Activated naive CD8-positive, alpha-beta T cell treated with anti-CD3 and anti-CD28 coated beads for 36 hours (primary cell): Measurements from ENCODE around the gene FAM120C. TPM values are rescaled to one million over a fixed set of nuclear protein-coding genes. Genes with fewer than 3 reads are reported as not detected.

ENCODE experiments used
- DNase-seq: peaks from one replicate; pipeline ENCODE4 v3.0.0; 2021
- H3K27ac Mint-ChIP-seq: one replicate; pipeline ENCODE4 v1.8.0; 2022; ENCODE audit warnings: mild to moderate bottlenecking, moderate library complexity, mixed read lengths
- H3K27me3 Mint-ChIP-seq: one replicate; pipeline ENCODE4 v1.8.0; 2022; ENCODE audit warnings: mild to moderate bottlenecking, mixed read lengths
- H3K36me3 Mint-ChIP-seq: one replicate; pipeline ENCODE4 v1.8.0; 2021; ENCODE audit warnings: mild to moderate bottlenecking, mixed read lengths
- H3K4me1 Mint-ChIP-seq: one replicate; pipeline ENCODE4 v1.8.0; 2021; ENCODE audit warnings: mixed read lengths
- H3K4me3 Mint-ChIP-seq: one replicate; pipeline ENCODE4 v1.8.0; 2022; ENCODE audit warnings: mild to moderate bottlenecking, moderate library complexity, mixed read lengths
- H3K9me3 Mint-ChIP-seq: one replicate; pipeline ENCODE4 v1.8.0; 2022; ENCODE audit warnings: mixed read lengths
- total RNA-seq, 2 experiments: library from RNA; stranded (reverse); gene quantifications; one replicate each; pipeline ENCODE4 v1.2.3, GENCODE V29; 2021

FAM120C gene, protein sequence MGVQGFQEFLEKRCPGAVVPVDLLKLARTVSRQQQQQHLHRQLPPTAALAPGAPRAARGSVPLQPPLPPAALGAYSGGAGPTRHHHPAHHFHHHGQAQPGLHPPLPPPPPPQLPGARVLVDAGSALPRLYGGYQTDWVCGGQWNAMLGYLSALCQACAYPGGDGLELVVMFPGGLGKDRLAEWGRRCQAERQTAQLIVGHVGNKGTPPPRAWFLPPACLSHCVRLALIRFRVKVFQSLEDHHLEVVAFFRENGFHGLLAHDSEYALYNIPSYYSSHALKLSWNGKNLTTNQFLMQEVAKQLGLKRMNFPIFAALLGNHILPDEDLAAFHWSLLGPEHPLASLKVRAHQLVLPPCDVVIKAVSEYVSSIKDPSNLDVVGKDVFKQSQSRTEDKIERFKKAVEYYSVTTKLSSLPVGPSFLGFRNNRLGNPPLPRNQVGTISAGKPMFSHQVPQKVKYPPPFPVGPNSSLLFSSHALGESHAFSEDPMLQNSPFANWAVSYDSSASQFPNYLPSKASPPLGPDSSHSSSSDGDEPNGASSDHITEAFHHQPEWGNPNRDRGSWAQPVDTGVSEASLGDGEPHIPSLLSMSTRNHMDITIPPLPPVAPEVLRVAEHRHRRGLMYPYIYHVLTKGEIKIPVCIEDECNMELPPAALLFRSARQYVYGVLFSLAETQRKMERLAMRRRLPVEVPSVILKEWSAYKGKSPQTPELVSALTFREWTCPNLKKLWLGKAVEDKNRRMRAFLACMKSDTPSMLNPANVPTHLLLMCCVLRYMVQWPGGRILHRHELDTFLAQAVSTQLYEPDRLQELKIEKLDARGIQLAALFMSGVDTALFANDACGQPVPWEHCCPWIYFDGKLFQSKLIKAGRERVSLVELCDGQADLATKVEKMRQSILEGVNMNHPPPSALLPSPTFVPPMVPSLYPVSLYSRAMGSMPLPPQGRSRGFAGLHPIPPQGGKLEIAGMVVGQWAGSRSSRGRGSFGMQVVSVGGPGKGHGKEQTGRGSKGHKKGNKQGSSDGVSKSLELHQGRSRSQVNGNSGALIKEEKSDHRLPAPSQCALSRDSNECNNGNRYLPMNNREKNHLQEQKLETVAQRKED
- 1 to 10 TPM; 7.4 to 8.0 TPM for total RNA-seq

DNA sequence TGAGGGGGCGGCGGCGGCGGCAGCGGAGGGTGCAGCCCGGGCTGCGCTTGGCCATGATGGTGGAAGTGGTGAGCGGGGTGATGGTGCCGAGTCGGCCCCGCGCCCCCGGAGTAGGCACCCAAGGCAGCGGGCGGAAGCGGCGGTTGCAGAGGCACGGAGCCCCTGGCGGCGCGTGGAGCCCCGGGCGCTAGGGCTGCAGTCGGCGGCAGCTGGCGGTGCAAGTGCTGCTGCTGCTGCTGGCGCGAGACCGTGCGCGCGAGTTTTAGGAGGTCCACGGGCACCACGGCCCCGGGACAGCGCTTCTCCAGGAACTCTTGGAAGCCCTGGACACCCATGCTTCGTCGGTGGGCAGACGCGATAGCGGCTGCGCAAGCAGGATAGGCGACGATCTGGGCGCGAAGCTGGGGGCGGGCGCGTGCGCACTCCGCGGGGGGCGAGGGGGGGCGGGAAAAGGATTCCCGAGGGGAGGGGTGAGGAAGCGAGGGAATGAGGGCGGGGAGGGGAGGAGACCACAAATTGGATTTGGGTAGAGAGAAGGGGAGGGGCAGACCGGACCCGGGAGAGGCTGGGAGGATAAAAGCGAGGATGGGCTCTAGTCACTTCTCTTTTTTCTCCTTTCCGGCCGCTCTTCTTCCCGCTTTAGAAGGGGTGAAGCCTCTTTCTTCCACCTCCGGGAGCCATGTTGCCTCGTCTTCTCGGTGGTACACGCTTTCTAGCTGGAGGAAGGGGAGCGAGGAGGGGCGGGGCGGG lies at the start of gene FAM120C:
TSS of gene FAM120C (minus strand) at position 391 of the 750 bp plus-strand sequence. CDS start at position 335, 56 bp downstream.
- peaks cover 33% of the 10 kb centered on the region for H3K36me3 Mint-ChIP-seq
- DNase-seq, result peak; percentile 66

DNA sequence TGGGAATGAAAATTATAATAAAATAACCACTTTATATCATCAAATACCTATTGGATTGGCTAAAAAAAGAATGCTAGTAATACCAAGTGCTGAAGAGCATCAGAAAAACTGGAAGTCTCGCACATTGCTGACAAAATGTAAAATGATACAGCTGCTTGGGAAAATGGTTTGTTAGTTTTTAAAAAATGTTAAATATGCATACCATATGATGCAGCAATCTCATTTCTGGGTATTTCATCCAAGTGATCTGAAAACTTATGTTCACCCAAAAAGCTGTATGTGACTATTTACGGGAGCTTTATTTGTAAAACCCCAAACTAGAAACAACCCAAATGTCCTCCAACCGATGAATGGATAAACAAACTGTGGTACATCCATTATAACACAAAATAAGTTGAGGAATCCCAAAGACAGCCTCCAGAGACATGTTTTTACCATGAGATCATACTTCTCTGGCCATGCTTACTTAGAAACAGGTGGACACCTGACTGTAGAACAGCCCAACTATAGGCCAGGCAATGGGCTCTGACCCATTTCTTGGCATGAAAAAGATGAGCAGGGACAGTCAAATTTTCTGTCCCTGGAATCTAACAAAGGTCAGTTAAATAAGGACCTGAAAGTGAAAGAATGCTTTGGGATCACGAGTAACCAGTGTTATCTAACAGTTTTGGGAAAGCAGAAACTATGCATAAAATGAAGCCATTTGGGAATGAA lies 47.5 kb upstream of the FAM120C start:
- Mint-ChIP-seq H3K9me3 (no peaks in the 10 kb centered on the region), H3K36me3 (no peaks in the 10 kb centered on the region), H3K27ac (no peak overlapping the region), H3K4me1 (no peaks in the 10 kb centered on the region), H3K4me3 (no peak overlapping the region), H3K27me3 (no peaks in the 10 kb centered on the region)
- no peak for DNase-seq

More for the DNA sequence above, at the start of gene FAM120C:
- H3K9me3 Mint-ChIP-seq, result no peaks in the 10 kb centered on the region
- peak within 1 kb of the TSS; percentile 82 for H3K4me3 Mint-ChIP-seq
- no peaks in the 10 kb centered on the region for H3K27me3 Mint-ChIP-seq
- H3K27ac Mint-ChIP-seq, result peak within 1 kb of the TSS; percentile 89
- H3K4me1 Mint-ChIP-seq, result peaks cover 28% of the 10 kb centered on the region

DNA sequence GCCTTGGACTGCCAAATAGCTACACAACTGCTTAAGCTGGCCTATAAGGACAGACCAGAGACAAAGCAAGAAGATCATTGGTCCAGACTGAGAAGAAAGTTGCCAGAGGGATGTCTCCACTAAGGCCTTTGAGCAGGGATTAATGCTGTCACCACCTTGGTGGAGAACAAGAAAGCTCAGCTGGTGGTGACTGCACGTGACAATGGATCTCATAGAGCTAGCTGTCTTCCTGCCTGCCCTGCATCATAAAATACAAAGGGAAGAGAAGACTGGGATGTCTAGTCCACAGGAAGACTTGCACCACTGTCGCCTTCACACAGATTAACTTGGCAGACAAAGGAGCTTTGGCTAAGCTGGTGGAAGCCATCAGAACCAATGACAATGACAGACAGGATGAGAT lies 40.5 kb upstream of the FAM120C start:
- H3K27me3 Mint-ChIP-seq, result no peaks in the 10 kb centered on the region
- DNase-seq, result no peak
- no peaks in the 10 kb centered on the region for H3K9me3 Mint-ChIP-seq
- no peaks in the 10 kb centered on the region for H3K36me3 Mint-ChIP-seq
- H3K4me3 Mint-ChIP-seq, result no peak overlapping the region
- H3K27ac Mint-ChIP-seq, result no peak overlapping the region
- no peaks in the 10 kb centered on the region for H3K4me1 Mint-ChIP-seq

DNA sequence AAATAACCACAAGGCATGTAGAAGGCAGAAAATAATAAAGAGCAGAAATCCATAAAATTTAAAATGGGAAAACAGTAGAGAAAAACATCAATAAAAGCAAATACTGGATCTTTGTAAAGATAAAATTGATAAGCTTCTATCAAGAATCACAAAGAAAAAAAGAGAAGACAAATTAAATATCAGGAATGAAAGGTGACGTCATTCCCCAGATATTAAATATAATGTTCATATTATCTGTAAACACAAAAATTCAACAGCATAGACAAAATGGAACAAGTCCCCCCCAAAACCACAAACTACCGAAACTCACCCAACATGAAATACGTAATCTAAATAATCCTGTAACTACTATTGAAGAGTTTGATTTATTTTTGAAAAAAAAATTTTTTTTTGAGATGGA lies 30.5 kb upstream of the FAM120C start:
- Mint-ChIP-seq H3K27ac (no peak overlapping the region), H3K4me1 (no peaks in the 10 kb centered on the region), H3K4me3 (no peak overlapping the region)

DNA sequence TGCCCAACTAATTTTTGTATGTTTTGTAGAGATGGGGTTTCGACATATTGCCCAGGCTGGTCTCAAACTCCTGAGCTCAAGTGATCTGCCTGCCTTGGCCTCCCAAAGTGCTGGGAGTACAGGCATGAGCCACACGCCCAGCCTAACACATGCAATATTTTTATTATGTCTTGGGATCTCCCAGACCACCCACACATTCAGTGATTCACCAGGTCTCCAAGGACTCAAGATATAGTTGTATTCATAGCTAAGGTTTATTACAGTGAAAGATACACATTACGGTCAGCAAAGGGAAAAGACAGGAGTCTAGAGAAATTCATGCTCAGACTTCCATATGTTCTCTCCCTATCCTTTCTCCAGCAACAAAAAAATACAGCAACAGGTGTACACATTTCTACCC lies 25.5 kb upstream of the FAM120C start:
- H3K4me3 Mint-ChIP-seq, result no peak overlapping the region
- no peak overlapping the region for H3K27ac Mint-ChIP-seq
- H3K9me3 Mint-ChIP-seq, result no peaks in the 10 kb centered on the region
- H3K4me1 Mint-ChIP-seq, result no peaks in the 10 kb centered on the region
- no peaks in the 10 kb centered on the region for H3K36me3 Mint-ChIP-seq
- DNase-seq, result no peak
- H3K27me3 Mint-ChIP-seq, result no peaks in the 10 kb centered on the region

More for the DNA sequence above, 30.5 kb upstream of the FAM120C start:
- no peaks in the 10 kb centered on the region for H3K9me3 Mint-ChIP-seq
- H3K27me3 Mint-ChIP-seq, result no peaks in the 10 kb centered on the region
- DNase-seq, result no peak
- H3K36me3 Mint-ChIP-seq, result peaks cover 1% of the 10 kb centered on the region

DNA sequence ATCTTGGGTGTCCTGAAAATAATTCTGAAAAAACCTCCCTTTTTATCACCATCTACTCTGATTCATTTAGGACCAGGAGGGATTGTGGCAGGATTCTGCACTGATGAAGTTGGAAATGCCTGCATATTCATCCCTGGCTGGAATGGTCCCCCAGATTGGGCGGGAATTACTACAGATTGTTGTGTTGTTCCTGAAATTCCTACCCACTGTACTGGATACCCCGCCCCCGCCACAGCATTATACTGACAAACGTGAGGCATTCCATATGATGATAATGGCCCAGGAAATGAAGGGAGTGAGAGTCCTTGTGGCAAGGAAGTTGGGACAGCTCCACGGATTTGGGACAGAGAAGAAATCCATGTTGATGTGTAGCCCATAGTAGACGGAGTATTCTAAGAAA lies 15.2 kb upstream of the FAM120C start:
- Mint-ChIP-seq H3K4me3 (no peak overlapping the region), H3K36me3 (no peaks in the 10 kb centered on the region), H3K4me1 (no peaks in the 10 kb centered on the region), H3K27me3 (peaks cover 4% of the 10 kb centered on the region), H3K9me3 (no peaks in the 10 kb centered on the region), H3K27ac (no peak overlapping the region)
- no peak for DNase-seq

DNA sequence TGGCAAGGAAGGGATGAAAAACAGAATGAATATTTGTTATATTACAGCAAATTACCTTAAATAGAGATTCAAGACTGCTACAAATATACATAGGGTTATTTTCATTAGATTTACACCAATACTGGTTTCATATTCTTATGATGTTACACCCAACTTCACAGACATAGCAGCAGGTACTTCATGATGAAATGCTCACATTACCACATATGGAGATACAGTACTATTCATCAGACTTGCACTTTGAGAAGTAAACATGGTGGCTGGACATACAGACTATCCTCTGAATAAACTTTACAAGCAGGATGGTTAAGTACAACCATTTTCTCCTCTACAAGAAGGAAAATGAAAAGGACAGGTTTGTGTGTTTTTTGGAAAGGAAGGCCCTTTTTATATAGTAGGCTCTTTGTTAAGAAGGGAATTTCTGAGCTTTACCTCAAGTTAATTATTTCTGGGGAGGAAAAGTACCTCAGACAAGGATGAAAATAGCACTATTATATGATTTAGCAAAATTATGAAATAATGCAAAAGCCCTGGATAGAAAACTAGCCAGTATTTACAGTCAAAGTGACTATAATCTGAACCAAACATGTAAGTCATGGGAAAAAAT lies 12.0 kb upstream of the FAM120C start:
- Mint-ChIP-seq H3K9me3 (no peaks in the 10 kb centered on the region), H3K27me3 (peaks cover 4% of the 10 kb centered on the region), H3K4me3 (no peak overlapping the region), H3K27ac (no peak overlapping the region), H3K4me1 (no peaks in the 10 kb centered on the region), H3K36me3 (peaks cover 2% of the 10 kb centered on the region)
- DNase-seq, result no peak

DNA sequence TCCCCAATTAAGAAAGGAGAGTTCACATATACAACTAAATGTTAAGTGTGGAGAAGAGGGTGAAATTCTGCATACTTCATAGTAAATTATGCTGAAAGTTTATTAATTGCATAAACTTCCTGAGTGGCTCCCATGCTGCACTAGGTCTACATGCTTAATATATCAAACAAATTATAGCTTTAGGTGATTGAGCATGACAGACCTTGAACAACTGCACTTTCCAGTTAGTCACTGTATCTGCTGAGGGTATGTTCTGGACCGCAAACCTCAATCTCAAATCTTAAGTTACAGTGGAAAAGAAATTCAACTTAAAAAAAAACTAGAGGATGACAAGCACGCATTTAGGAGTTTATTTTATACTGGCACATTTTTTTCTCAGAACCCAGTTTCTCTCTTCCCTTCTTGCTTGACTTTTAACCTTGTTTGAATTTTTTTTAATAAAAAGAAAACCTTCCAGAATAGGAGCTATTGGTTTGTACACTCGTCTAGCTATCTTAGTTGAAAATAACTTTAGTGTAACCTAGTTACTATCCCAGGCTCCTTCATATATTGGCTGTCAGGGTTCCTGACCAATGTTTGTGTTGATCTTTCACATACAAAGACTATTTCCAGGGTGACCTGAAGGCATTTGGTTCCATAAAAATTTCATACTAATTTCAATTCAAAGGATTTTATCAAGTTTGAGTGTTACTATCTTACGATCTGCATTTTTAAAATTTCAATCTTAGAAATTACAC lies 10.2 kb upstream of the FAM120C start:
- no peak overlapping the region for H3K4me3 Mint-ChIP-seq
- no peaks in the 10 kb centered on the region for H3K9me3 Mint-ChIP-seq
- no peak for DNase-seq
- no peaks in the 10 kb centered on the region for H3K27me3 Mint-ChIP-seq
- no peaks in the 10 kb centered on the region for H3K4me1 Mint-ChIP-seq
- H3K27ac Mint-ChIP-seq, result no peak overlapping the region
- H3K36me3 Mint-ChIP-seq, result peaks cover 2% of the 10 kb centered on the region

DNA sequence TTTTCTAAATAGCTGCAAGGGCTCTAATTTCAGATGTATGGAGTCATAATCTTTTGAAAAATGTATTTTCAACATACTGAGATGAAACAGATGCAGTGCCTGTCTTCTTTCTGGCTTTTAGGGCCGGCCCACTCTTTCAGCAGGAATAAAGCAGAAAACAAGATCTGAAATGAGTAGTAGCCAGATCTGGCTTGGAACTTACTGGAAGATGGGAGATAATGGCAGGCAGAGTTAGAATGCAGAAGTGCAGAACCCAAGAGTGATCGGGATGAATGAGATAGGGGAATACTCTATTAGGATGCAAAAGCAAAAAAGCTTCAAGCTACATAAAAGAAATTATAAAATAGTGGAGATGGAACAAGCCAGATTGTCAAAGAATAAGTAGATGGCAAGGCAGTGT lies 1.4 kb upstream of the FAM120C start:
- Mint-ChIP-seq H3K27me3 (no peaks in the 10 kb centered on the region), H3K4me3 (no peak overlapping the region), H3K4me1 (peaks cover 19% of the 10 kb centered on the region), H3K36me3 (peaks cover 29% of the 10 kb centered on the region), H3K27ac (no peak overlapping the region), H3K9me3 (no peaks in the 10 kb centered on the region)
- DNase-seq, result no peak

DNA sequence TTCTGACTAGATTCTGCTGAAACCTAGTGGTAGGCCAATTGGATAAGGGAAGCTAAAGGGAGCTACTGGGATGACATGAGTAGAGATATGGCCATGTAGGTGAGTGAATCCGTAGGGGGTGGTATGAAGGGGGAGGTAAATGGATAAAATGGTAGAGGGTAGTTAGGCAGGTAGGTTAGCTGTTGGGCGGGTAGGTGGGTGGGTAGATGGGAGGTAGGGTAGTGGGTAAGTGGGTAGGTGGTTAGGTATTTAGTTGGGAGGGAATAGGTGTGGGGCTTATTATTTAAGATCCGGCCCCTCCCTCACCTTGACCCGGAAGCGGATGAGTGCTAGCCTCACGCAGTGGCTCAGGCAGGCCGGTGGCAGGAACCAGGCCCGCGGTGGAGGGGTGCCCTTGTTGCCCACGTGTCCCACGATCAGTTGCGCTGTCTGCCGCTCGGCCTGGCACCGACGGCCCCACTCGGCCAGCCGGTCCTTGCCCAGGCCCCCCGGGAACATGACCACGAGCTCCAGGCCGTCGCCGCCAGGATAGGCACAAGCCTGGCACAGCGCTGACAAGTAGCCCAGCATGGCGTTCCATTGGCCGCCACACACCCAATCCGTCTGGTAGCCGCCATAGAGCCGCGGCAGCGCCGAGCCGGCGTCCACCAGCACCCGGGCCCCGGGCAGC lies 725 bp downstream of the FAM120C start:
- no peaks in the 10 kb centered on the region for H3K27me3 Mint-ChIP-seq
- DNase-seq, result peak; percentile 67
- H3K9me3 Mint-ChIP-seq, result no peaks in the 10 kb centered on the region
- H3K27ac Mint-ChIP-seq, result peak overlapping the region; percentile 86
- H3K36me3 Mint-ChIP-seq, result peaks cover 40% of the 10 kb centered on the region
- peak overlapping the region; percentile 82 for H3K4me3 Mint-ChIP-seq
- H3K4me1 Mint-ChIP-seq, result peaks cover 36% of the 10 kb centered on the region

DNA sequence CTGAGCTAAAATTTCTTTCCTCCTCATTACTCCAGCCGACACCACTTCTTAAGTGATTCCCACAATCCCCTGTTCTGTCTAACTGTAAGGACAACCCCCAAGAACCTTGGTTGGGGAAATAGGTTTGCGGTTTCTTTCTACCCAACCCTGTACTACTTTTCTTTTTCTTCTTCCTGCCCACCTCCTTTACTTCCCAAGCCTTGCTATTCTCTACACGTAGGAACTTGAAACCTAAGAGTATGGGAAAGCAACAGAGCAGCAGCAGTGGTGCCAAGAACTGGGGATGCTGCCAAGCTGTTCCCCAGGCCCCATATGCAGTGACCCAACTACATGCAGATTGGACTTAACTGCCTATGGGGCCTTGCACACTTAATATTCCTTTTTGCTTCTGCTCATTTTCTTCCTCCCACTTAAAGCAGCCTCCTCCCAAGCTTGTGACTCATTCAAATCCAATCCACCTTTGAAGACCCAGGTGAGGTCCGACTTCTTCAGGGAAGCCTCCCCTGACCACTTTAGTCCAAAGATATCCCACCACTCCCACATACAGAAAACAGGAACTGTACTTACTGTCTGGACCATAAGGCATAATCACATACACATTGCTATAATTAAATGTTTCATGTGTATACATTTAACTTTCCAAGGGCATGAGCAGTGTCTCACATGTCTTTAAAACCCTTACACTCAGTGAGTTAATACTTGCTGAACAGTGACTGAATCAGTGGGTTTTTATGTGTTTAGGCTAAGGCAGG lies 1.7 kb downstream of the FAM120C start:
- H3K9me3 Mint-ChIP-seq, result peaks cover 1% of the 10 kb centered on the region

DNA sequence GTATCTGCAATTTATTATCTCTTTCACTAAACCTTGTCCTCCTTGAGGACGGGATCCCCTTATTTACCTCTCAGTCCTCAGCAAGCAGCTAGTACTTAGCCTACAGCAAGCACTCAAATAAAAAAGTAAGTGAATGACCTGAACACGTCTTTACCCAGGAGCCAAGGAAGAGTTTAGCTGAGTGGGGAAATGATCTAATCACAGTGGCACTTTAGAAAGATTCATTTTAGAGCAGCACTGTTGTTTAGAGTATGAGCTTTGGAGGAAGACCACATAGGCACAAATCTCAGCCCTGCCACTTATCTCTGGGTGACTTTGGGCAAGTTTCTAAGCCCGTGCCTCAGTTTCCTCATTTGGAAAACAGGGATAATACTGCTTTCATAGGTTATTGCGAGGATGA lies 2.7 kb downstream of the FAM120C start:
- H3K4me1 Mint-ChIP-seq, result peaks cover 42% of the 10 kb centered on the region
- peak overlapping the region; percentile 34 for H3K27ac Mint-ChIP-seq

More for the DNA sequence above, 1.7 kb downstream of the FAM120C start:
- DNase-seq, result no peak
- Mint-ChIP-seq H3K27me3 (no peaks in the 10 kb centered on the region), H3K4me1 (peaks cover 42% of the 10 kb centered on the region), H3K4me3 (peak overlapping the region; percentile 82), H3K27ac (peak overlapping the region; percentile 86), H3K36me3 (peaks cover 48% of the 10 kb centered on the region)

More for the DNA sequence above, 2.7 kb downstream of the FAM120C start:
- Mint-ChIP-seq H3K36me3 (peaks cover 48% of the 10 kb centered on the region), H3K9me3 (peaks cover 1% of the 10 kb centered on the region), H3K4me3 (peak overlapping the region; percentile 82), H3K27me3 (no peaks in the 10 kb centered on the region)
- DNase-seq, result no peak
